HEK293T (cell line): Measurements from ENCODE around the gene WAPL.
"Not testable (repeated sequence)": the region's sequence is repeated elsewhere in the genome, so short reads cannot be mapped to it uniquely, and the experiment has no call there.

Experiments used
- CTCF ChIA-PET: fragments of 350-600 bp; formaldehyde crosslinking; extraction: SDS; loops from one replicate; lab custom pipeline; 2021; ENCODE audit warnings: antibody characterized with exemption, inconsistent platforms; lab: Yijun Ruan, JAX
- POLR2A ChIA-PET: fragments of 350-600 bp; formaldehyde crosslinking; extraction: SDS; loops from one replicate; lab custom pipeline; 2020; ENCODE audit warnings: antibody characterized with exemption, inconsistent platforms; lab: Yijun Ruan, JAX
- DNase-seq: peaks from one replicate; pipeline ENCODE4 v3.0.0; 2012; ENCODE audit warnings: mixed read lengths; ENCODE audit errors: extremely low spot score
- ARNT ChIP-seq: fragments of 450-650 bp; IDR thresholded peaks from 2 replicates; pipeline ENCODE4 v1.6.1; 2017; ENCODE audit warnings: mild to moderate bottlenecking
- BHLHE40 ChIP-seq: fragments of 450-650 bp; IDR thresholded peaks from 2 replicates; pipeline ENCODE4 v1.6.1; 2016; ENCODE audit warnings: mild to moderate bottlenecking, moderate library complexity, borderline replicate concordance
- CTBP1 ChIP-seq: fragments of 450-650 bp; IDR thresholded peaks from 2 replicates; pipeline ENCODE4 v1.6.1; 2016; ENCODE audit warnings: borderline replicate concordance
- ELF4 ChIP-seq: fragments of 450-650 bp; IDR thresholded peaks from 2 replicates; pipeline ENCODE4 v1.6.1; 2017; ENCODE audit warnings: antibody characterized with exemption
- FOXA1 ChIP-seq: fragments of 450-650 bp; IDR thresholded peaks from 2 replicates; pipeline ENCODE4 v1.6.1; 2016; ENCODE audit warnings: mild to moderate bottlenecking
- FOXK2 ChIP-seq: fragments of 450-650 bp; IDR thresholded peaks from 2 replicates; pipeline ENCODE4 v1.6.1; 2016; ENCODE audit warnings: mild to moderate bottlenecking
- FOXM1 ChIP-seq: fragments of 450-650 bp; IDR thresholded peaks from 2 replicates; pipeline ENCODE4 v1.6.1; 2017; ENCODE audit warnings: mild to moderate bottlenecking, borderline replicate concordance
- HDGF ChIP-seq: fragments of 450-650 bp; IDR thresholded peaks from 2 replicates; pipeline ENCODE4 v1.6.1; 2017; ENCODE audit warnings: antibody characterized with exemption, borderline replicate concordance
- L3MBTL2 ChIP-seq: fragments of 450-650 bp; conservative IDR thresholded peaks from 2 replicates; pipeline ENCODE4 v1.6.1; 2016; ENCODE audit warnings: mild to moderate bottlenecking
- LEF1 ChIP-seq: fragments of 450-650 bp; IDR thresholded peaks from 2 replicates; pipeline ENCODE4 v1.6.1; 2017; ENCODE audit warnings: mild to moderate bottlenecking, borderline replicate concordance
- NFRKB ChIP-seq: fragments of 450-650 bp; IDR thresholded peaks from 2 replicates; pipeline ENCODE4 v1.6.1; 2016; ENCODE audit warnings: mild to moderate bottlenecking, moderate library complexity
- PKNOX1 ChIP-seq: fragments of 450-650 bp; IDR thresholded peaks from 2 replicates; pipeline ENCODE4 v1.6.1; 2016
- SP1 ChIP-seq: fragments of 450-650 bp; IDR thresholded peaks from 2 replicates; pipeline ENCODE4 v1.6.1; 2017
- SUZ12 ChIP-seq: fragments of 450-650 bp; IDR thresholded peaks from 2 replicates; pipeline ENCODE4 v1.6.1; 2016; ENCODE audit warnings: mild to moderate bottlenecking
- TARDBP ChIP-seq: fragments of 450-650 bp; IDR thresholded peaks from 2 replicates; pipeline ENCODE4 v1.6.1; 2016
- ZNF384 ChIP-seq: fragments of 450-650 bp; IDR thresholded peaks from 2 replicates; pipeline ENCODE4 v1.6.1; 2016

Gene WAPL, protein sequence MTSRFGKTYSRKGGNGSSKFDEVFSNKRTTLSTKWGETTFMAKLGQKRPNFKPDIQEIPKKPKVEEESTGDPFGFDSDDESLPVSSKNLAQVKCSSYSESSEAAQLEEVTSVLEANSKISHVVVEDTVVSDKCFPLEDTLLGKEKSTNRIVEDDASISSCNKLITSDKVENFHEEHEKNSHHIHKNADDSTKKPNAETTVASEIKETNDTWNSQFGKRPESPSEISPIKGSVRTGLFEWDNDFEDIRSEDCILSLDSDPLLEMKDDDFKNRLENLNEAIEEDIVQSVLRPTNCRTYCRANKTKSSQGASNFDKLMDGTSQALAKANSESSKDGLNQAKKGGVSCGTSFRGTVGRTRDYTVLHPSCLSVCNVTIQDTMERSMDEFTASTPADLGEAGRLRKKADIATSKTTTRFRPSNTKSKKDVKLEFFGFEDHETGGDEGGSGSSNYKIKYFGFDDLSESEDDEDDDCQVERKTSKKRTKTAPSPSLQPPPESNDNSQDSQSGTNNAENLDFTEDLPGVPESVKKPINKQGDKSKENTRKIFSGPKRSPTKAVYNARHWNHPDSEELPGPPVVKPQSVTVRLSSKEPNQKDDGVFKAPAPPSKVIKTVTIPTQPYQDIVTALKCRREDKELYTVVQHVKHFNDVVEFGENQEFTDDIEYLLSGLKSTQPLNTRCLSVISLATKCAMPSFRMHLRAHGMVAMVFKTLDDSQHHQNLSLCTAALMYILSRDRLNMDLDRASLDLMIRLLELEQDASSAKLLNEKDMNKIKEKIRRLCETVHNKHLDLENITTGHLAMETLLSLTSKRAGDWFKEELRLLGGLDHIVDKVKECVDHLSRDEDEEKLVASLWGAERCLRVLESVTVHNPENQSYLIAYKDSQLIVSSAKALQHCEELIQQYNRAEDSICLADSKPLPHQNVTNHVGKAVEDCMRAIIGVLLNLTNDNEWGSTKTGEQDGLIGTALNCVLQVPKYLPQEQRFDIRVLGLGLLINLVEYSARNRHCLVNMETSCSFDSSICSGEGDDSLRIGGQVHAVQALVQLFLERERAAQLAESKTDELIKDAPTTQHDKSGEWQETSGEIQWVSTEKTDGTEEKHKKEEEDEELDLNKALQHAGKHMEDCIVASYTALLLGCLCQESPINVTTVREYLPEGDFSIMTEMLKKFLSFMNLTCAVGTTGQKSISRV (N-terminal part only)

GRCh38 chr10:86521678-86522509 is at the start of gene WAPL:
WAPL (minus strand) TSS chr10:86521792; CDS start chr10:86518069, 3,723 bp downstream.
- ChIA-PET CTCF (interaction anchor here (0.6 kb wide), 1 partner anchor 371 kb away, joined by 3 read pairs; no protein-coding TSS in a partner anchor), POLR2A (interaction anchor here (1.0 to 2.5 kb wide), 3 partner anchors 9 to 122 kb away, joined by 3 to 11 read pairs (median 3); no protein-coding TSS in a partner anchor)
- peak; percentile 96 for DNase-seq
- TF ChIP-seq FOXK2: no peak
- TF ChIP-seq PKNOX1: no peak; the same call in 1 of the 2 replicates
- peak; percentile 82 for TF ChIP-seq ZNF384
- peak; percentile 61; the same call in 1 of the 2 replicates for TF ChIP-seq CTBP1

DNA sequence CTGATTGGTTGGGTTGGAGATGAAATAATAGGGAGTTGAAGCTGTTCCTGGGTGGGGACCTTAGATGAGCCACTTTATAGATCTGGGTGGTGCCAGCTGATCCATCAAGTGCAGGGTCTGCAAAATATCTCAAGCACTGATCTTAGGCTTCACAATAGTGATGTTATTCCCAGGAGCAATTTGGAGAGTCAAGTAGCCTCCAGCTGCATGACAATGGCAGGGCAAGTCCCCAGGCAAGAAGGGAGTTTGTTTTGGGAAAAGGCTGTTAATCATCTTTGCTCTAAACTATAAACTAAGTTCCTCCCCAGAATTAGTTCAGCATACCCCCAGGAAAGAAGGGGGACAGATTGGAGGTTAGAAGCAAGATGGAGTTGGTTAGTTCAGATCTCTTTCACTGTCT is 47.7 kb upstream of the WAPL start:
- no peak for TF ChIP-seq FOXA1
- TF ChIP-seq L3MBTL2: no peak
- no peak for TF ChIP-seq FOXK2
- no peak for TF ChIP-seq ARNT
- TF ChIP-seq NFRKB: no peak
- no peak for TF ChIP-seq FOXM1
- no peak for TF ChIP-seq LEF1
- no peak for TF ChIP-seq CTBP1
- no peak for DNase-seq
- POLR2A ChIA-PET: no interaction called here
- CTCF ChIA-PET: interaction anchor here (1.1 kb wide), 1 partner anchor 27 kb away, joined by 4 read pairs; no protein-coding TSS in a partner anchor

DNA sequence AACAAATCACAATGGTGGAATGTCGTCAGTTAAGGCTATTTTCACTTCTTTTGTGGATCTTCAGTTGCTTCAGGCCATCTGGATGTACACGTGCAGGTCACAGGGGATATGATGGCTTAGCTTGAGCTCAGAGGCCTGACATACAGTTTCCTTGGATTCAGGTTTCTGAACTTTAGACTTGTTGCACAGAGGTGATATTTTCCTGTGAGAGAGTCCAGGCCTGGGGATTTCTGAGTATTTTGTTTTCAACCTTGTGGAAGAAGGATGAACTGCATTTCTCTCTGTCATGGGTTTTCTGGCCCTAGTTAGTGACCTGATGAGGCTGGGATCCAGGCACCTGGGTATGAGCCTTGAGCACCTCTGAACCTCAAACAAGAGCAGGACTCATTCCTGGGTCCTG is 44.9 kb upstream of the WAPL start:
- POLR2A ChIA-PET, CTCF ChIA-PET, DNase-seq: not testable (repeated sequence)

DNA sequence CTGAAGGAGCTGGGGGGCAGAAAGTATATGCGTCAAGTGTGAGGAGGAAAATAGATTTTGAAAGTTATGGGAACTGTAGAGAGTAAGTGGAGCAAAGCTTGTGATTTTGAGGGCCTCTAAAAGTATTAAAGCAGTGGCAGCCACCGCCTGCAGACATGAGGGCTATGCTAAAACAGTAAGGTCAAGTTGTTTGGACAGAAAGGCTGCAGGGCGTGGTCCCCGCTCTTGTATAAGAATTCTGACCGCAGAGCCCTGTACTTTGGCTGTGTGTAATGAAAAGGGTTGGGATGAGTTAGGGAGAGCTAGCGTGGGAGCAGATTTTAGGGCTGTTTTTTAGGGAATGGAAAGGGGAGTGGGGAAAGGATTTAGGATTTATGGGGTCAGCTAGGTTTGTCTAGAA is 41.7 kb upstream of the WAPL start:
- POLR2A ChIA-PET, DNase-seq, CTCF ChIA-PET: not testable (repeated sequence)

- CTCF ChIA-PET: not testable (repeated sequence)
Measured at GRCh38 chr10:86558695-86559094, 37.1 kb upstream of the WAPL start.

GRCh38 chr10:86556933-86557649 is 35.5 kb upstream of the WAPL start:
- no peak for DNase-seq
- ChIA-PET CTCF (interaction anchor here (0.6 kb wide), 1 partner anchor 353 kb away, joined by 3 read pairs; no protein-coding TSS in a partner anchor), POLR2A (no interaction called here)
- TF ChIP-seq FOXM1 (no peak), ELF4 (no peak), CTBP1 (no peak), PKNOX1 (no peak), FOXK2 (no peak), FOXA1 (no peak), SP1 (no peak), L3MBTL2 (no peak), LEF1 (no peak), ZNF384 (no peak), BHLHE40 (no peak), ARNT (no peak), TARDBP (no peak), NFRKB (no peak), HDGF (no peak), SUZ12 (no peak)

More at GRCh38 chr10:86558695-86559094, 37.1 kb upstream of the WAPL start:
- DNase-seq, POLR2A ChIA-PET: not testable (repeated sequence)
